Measurements from ENCODE around the gene RB1.
"Not testable (repeated sequence)": the region's sequence is repeated elsewhere in the genome, so short reads cannot be mapped to it uniquely, and the experiment has no call there.

RB1 gene

DNA sequence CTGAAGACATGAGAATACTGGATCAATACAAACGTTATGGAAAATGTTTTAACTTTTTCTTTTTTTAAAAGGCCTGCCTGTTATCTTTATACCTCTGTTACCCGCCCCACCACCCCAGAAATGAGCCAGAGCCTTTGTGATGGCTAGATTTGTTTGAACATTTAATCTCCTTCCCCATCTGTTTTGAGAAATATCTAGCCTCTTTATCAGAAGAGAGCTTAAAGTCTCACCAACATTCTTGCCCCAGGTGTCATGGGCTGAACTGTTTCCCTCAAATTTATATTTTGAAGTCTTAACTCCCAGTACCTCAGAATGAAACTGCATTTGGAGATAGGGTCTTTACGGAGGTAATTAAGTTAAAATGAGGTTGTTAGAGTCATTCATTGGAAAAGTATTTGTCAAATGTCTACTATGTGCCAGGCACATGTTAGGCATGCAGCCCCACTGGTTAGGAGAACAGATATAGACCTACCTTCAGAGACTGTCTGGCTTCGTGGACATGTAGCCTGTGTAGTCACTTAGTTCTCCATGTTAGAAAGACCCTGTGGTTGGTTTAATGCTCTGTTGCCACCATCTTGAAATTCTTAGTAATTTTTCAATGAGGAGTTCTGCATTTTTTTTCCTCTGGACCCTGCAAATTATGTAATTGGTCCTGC, 6.3 kb upstream of the RB1 start:
- DNase-seq (ENCODE audit: low spot score), result no peak

DNA sequence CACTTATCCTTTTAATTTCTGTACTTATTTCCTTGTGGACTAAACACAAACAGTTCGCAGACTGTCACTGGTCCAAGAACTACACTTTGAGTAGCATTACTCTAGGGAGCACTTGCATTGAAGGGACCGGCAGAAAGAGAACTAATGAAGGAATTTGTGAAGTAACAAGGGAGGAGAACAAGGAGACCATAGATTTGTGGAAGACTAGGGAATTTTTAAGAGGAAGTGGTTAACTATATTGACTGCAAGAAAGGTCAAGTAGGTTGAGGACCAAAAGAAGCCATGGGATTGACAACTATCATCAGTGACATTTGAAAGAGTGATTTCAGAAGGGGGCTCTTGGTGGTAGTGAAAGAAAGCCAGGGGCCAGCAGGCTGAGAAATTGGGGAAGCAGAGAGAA, 4.0 kb upstream of the RB1 start:
- no peak for DNase-seq (ENCODE audit: low spot score)

DNA sequence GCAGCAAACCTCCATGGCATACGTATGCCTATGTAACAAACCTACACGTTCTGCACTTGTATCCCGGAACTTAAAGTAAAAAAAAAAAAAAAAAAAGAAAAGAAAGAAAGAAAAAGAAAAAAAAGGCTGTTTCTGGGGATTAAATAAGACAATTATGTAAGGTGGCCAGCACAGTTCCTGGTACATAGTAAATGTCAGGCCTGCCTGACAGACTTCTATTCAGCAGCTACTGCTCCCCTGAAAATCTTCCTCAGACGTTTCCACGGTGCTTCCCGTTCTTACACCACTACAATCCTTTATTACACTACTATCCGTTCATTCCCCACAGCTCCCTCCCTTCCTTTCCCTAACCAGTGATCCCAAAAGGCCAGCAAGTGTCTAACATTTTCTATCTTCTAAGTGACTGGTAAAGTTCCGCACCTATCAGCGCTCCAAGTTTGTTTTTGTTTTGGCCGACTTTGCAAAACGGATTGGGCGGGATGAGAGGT, 636 bp upstream of the RB1 start:
- DNase-seq (ENCODE audit: low spot score), result no peak

DNA sequence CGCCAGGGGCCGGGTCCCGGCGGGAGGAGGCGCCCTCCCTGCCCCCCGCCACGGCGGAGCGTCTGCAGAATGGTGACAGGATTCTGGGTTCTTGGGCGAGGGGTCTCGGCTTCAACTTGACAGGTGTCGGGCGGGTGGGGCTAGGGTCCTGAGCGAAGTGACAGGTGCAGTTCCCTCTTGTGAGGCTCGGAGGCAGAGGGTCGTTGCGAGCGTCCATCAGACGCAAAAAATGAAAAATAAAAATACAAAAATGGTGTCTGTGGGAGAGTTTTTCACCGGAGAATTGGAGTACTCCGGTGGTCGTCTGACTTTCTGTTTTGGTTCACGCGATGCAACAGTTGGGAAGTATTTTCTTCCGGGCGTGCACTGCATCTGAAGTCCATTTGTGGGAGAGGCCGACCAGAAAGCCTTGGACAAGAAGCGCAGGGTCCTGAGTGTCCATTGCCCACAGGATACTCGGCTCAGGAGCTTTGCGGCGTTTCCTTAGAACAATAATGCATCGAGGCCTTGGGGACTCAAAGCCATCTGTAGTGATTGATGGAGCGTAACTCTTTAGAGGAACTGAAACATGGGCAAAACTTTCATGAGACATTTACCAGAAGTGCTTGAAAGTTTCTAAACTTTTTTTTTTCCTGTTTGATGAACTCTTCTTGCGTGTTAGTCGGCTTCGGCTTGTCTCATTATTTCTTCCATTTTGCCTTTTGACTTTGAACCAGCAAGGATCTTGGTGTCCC, 759 bp downstream of the RB1 start:
- peak; percentile 13 for DNase-seq (ENCODE audit: low spot score)

DNA sequence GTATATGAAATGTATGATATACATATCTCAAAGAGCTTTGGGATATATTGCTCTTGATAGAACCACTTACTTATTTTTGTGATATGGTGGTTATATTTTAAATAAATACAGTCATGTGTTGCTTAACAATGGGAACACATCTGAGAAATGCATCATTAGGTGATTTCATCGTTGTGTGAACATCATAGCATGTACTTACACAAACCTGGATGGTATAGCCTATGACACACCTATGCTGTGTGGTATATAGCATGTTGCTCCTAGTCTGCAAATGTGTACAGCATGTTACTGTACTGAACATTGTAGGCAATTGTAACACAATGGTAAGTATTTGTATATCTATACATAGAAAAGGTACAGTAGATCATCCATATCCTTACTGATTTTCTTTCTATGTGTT, 7.7 kb downstream of the RB1 start:
- no peak for DNase-seq (ENCODE audit: low spot score)

DNA sequence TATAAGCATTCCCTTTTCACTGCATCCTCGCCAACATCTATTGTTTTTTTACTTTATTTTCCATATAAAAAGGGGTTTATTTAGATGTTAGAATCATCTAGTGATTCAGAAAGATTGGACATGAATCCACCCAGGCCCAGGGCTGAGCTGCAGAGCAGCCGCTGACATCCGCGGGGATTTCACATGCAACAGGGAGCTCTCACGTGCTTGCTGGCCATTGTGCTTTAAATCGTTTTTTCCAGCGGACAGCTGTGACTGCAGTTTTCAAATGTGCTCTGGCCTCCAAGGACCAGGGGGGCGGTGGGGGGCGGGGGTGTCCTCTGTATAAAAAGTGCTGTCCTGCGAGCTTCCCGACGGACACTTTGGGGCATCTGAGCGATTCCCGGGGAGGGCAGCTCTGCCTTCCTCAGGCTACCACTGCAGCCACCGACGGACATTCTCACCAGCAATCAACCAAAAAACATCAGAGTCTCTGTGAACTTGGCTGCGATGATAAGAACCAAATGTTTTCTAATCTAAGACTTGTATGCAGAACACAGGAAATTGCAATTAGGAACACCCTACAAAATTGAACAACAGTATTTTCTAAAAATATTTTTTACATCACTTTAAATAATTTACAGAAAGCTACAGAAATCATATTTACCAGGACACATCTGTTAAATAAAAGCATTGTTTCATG, 12.6 kb downstream of the RB1 start:
- no peak for DNase-seq (ENCODE audit: low spot score)

DNA sequence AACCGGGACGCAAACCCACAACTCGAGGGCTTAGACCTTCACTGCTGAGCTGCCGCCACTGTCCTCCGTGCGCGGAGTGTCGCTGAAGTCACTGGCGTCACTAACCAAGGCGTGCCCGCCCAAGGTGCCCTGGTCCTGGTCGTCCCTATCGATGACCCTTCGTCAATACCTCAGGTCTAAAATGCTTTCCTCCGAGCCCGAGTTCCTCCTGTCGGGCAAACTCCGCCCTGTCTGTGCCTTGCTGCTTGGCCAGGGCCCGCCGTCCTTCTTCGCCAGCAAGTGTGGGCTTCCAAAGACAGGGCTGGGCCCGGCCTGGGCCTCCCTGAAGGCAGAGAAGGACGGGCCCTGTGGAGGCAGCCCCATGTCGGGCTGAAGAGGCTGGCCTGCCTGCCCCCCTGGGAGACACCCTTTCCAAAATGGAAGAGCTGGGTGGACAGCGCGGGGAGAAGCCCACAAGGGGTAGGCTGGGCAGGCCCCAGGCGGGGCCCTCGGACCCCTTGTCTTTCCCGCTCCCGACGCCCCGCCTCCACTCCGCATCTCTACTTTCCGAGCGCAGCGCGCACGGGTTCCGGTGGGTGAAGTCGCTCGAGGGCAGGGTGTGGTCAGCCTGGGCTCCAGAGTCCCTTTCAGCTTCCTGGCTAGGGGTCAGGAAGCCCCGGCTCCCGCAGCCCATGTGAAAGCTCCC, 13.4 kb downstream of the RB1 start:
- DNase-seq (ENCODE audit: low spot score), result no peak

DNA sequence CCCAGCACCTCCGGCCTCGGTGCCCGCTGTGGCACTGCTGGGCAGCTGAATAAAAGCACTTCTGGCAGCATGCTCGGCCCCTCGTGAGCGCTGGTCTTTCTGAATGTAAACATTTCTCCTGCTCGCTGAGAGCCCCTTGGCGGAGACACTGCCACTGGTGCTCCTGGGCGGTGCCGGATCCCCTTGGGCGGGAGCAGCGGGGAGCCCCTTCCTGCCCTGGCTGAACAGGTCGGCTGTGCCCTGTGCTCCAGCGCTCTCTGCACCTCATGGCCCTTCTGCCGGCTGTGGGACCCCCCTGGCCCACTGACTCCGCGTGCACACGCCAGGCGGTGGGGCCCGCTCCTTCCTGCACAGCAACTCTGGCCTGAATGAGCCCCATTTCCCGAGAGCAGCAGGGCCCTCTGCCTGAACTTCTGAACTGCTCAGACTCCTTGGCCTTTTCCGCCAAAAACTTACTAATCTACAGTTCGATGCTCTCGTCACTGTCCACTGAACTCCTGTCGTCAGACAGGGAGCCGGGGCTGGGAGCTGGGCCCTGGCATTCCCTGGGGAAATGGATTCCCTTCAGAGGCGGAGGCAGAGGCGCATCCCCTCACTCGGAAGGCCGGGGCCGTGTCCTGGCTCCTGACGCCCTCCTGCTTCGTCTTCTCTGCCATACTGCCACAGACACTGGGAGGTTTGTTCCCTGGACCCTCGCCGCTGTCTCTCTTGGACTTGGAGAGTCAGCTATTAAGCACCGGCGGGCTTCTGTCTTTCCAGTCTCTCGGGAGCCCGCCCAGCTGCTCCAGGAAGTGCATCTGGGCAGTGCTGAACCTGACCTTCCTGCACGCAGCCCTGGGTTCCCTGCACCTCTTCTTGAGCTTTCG, 14.2 kb downstream of the RB1 start:
- no peak for DNase-seq (ENCODE audit: low spot score)

DNA sequence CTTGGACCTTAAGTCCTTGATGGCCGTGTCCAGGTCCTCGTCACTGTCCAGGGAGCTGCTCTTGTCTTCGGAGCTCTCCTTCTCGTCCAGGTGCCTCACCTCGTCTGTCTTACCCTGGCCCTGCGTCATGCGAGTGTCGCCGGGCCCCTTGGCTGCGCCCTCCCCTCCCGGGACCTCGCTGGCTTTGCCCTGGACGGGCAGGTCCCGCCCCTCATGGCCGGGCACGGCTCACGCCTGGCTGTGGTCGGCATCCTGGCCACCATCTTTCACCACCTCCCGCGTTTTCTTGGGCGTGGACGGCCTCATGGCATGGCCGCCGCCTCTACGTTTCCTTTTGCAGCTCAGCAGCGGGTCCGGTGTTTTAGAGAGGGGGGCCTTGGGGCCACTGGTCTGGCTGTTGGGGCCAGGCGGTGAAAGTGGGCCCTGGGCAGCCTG, 14.8 kb downstream of the RB1 start:
- DNase-seq (ENCODE audit: low spot score), result no peak

DNA sequence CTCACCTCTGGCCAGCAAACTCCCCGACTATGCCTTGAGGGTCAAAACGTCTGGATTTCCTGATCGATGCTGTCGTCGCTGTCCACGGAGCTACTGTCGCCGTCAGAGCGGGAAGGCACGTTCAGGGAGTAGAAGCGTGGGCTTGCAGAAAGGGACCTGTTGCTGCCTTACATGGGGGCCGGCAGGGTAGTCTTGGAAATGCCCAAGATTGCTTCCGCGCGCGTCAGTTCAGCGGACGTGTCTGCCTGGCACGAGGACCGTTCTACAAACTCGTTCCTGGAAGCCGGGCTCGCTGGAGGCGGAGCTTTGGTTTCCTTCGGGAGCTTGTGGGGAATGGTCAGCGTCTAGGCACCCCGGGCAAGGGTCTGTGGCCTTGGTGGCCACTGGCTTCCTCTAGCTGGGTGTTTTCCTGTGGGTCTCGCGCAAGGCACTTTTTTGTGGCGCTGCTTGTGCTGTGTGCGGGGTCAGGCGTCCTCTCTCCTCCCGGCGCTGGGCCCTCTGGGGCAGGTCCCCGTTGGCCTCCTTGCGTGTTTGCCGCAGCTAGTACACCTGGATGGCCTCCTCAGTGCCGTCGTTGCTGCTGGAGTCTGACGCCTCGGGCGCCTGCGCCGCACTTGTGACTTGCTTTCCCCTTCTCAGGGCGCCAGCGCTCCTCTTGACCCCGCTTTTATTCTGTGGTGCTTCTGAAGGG, 15.4 kb downstream of the RB1 start:
- no peak for DNase-seq (ENCODE audit: low spot score)

DNA sequence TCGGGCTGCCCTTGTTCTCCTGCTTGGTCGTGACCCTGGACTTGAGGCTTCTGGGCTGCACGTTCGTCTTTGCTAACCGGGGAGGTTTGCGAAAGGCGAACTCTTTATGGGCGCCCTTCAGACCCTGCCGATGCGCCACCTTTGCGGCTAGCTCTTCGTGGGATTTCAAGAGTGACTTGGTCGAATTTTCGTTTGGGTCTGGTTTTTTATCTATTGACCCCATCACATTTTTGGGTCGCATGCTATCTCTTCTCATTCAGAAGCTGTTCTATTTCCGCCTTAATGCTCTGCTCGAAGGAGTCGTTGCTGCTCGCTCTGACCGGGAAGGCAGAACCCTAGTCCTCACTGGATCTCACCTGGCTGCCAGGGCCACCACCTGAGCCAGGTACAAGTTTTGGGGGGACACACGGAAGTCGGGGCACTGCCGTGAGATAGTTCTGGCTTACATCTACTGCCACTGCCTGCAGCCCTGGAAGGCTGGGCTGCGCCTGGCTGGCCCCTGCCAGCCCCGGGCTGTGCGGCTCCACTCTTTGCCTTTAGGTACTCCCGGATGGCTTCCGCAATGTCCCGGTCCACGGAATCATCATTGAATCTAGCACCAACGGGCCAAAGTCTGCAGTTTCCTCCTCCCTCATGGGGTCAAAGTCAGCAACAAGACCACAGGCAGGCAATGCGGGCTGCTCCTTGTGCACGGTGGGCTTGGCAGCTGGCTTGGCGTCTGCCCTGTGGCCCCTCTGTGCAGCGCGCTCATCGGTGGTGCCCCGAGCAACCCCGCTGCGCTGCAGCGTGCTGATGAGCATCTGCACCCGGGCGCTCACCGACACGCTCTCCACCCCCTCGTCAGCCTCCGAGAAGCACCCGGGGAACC, 16.2 kb downstream of the RB1 start:
- no peak for DNase-seq (ENCODE audit: low spot score)

DNA sequence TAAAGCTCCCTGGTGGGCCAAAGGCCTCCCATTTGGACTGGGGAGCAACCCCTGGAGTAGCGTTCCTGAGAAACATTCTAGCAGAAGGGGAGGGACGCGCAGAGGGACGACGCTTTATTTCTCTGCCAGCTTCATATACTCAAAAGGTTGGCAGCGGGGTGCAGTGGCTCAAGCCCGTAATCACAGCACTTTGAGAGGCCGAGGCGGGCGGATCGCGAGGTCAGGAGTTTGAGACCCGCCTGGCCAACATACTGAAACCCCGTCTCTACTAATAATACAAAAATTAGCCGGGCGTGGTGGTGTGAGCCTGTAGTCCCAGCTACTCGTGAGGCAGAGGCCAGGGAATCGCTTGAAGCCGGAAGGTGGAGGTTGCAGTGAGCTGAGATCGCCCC, 16.8 kb downstream of the RB1 start:
- no peak for DNase-seq (ENCODE audit: low spot score)

DNA sequence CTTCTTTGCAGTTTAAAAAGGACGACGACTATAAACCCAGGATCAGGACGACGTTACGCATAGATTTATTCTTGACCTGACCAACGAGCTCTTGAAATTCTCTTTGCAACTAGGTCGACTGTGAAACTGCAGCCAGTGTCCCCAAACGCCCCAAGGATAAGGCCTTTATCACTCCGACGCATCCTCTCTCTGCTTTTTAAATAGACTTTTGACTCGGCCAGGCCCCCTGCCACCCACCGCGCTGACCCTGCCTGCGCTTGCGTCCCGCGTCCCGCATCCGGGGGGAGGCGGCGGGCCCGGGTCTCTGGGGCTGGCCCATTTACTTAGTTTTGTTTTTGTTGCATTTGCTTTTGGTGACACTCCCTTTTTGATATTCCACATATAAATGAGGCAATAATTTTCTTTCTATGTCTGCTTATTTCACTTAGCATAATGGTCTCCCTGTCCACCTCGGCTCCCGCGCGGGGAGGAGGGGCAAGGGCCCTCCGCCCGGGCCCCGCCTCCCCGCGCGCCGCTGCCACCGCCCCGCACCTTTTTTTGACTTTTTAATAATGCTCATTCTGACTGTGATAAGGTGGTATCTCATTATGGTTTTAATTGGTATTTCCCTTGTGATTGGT, 17.4 kb downstream of the RB1 start:
- no peak for DNase-seq (ENCODE audit: low spot score)

DNA sequence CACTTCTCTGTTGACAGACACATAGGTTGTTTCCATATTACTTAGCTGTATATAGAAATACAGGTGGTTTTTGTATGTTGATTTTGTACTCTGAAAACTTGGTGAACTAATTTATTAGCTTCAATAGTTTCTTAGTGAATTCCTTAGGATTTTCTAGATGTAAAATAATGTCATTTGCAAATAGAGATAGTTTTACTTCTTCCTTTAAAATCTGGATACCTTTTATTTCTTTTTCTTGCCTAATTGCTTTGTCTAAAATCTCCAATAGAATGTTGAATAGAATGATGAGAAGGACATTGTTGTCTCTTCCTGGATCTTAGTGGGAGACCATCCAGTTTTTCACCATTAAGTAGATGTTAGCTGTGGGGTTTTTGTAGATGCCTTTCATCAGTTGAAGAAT, 18.7 kb downstream of the RB1 start:
- no peak for DNase-seq (ENCODE audit: low spot score)

DNA sequence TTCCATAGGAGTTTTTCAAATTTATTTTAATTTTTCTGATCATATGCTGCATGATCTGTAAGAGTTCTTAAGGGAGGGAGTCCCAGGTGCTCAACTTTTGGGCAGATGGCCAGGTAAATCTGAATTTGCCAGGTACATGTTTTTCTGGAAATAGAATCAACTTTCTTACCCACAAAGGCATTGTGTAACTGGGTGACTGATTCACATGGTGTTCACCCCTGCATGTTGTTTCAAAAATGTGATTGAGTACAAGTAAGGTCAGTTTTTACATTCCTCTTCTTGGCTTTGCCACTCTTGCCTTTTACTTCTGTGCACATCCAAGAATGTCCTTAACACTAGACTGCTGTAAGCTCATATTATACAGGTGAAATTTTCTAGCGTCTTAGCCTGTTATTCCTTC, 30.4 kb downstream of the RB1 start:
- DNase-seq (ENCODE audit: low spot score), result no peak

DNA sequence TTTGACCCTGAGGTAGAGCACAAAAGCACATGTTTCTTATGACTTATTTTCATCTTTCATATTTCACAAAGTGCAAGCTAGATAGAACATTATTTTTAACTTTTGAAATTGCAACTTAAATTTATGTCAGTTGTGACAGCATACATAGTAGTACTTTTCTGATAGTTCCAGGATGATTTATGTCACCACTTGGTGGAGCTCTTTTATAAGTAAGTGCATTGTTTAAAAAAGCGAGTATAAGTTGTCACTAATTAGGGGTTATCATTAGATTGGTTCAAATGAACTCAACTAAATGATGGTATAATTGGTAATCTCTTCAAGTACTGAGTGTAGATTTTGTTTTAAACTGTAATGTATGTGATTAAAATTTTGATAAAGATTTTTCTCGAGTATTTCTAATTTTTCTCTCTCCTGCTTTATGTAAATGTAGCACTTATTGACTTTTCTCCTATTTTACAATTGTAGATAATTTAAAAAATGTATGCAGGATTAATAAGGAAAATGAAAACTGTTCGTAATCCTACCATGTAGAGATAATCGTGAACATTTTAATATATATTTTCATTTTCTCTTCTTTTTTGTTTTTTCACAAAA, 31.1 kb downstream of the RB1 start:
- peak; percentile 60 for DNase-seq (ENCODE audit: low spot score)

DNA sequence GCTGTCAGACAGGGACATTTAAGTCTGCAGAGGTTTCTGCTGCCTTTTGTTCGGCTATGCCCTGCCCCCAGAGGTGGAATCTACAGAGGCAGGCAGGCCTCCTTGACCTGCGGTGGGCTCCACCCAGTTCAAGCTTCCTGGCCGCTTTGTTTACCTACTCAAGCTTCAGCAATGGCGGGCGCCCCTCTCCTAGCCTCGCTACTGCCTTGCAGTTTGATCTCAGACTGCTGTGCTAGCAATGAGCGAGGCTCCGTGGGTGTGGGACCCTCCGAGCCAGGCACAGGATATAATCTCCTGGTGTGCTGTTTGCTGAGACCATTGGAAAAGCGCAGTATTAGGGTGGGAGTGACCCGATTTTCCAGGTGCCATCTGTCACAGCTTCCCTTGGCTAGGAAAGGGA, 35.6 kb downstream of the RB1 start:
- DNase-seq (ENCODE audit: low spot score), result not testable (repeated sequence)

DNA sequence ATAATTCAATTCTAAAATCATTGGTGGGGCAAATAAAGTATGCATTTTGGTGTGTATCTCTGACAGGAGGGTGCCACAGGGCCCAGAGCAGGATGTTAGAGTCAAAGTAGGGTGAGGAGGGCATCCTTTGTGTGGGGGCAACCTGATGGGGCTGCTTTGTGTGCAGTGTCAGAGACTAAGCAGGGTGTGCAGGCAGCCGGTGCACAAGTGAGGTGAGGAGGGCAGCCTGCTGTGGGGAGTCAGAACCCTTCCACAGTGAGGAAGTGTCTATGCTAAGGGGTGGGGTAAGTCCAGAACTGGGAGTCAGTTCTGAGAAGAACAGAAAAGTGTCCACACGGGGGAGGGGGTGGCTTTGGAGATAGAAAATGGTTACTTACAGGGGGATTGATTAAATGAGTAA, 40.7 kb downstream of the RB1 start:
- DNase-seq (ENCODE audit: low spot score), result no peak

DNA sequence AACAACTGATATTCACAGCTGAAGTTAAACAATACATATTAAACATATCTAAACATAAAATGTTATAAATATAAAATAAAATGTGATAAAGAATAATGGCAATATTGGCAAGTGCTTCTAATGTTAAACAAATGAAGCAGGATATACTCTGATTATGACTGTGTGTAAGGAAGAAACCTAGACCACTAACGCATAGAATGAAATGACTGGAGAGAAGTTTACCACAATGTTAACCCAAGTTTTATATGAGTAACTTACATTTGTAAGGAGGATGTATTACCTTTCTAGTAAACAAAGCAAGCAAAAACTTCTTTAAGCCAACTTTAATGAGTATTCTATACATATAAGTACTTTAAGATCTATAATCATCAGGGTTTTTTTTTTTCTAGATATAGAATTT, 43.0 kb downstream of the RB1 start:
- no peak for DNase-seq (ENCODE audit: low spot score)

Measured in CD4-positive, alpha-beta T cell treated with Interleukin-15 for 4 hours (primary cell).